ENCODE measurements around the gene NAPEPLD. TPM values are rescaled to one million over a fixed set of nuclear protein-coding genes. Genes with fewer than 3 reads are reported as not detected.
"Not testable (repeated sequence)": the region's sequence is repeated elsewhere in the genome, so short reads cannot be mapped to it uniquely, and the experiment has no call there.

NAPEPLD gene
- total RNA-seq, 4 donors from 2014 or later = 4.7 to 8.7 (median 6.1) TPM

GRCh38 chr7:103080923-103081322 is 68.0 kb downstream of the NAPEPLD start:
- 97% methylated on average over 2 of the region's 2 CpGs for WGBS
- Histone ChIP-seq H3K4me1 (peaks cover 9 to 25% (median 17%) of the 10 kb centered on the region in 4 donors), H3K9me3 (no peaks in the 10 kb centered on the region), H3K27ac (replicated peaks in 1 of 4) (no peak overlapping the region), H3K4me3 (no peak overlapping the region), H3K27me3 (no peaks in the 10 kb centered on the region), H3K36me3 (peaks cover 7 to 30% (median 21%) of the 10 kb centered on the region in 4 donors)
- DNase-seq (ENCODE audit: extremely low spot score) = no peak
- intact Hi-C loops (cut with DNase I) = no loop called here
- TF ChIP-seq POLR2A (IDR thresholded peaks at IDR 0.05; ENCODE audit: low read depth) = no peak
- TF ChIP-seq EP300 (IDR thresholded peaks at IDR 0.05) = no peak

- Histone ChIP-seq H3K27me3 (no peaks in the 10 kb centered on the region), H3K36me3 (peaks cover 5 to 19% (median 14%) of the 10 kb centered on the region in 4 donors), H3K4me1 (peaks cover 13 to 29% (median 22%) of the 10 kb centered on the region in 4 donors), H3K27ac (replicated peaks in 1 of 4) (no peak overlapping the region), H3K9me3 (no peaks in the 10 kb centered on the region), H3K4me3 (no peak overlapping the region)
- intact Hi-C loops (cut with DNase I) = no loop called here
- TF ChIP-seq EP300 (IDR thresholded peaks at IDR 0.05) (no peak), POLR2AphosphoS5 (IDR thresholded peaks at IDR 0.05) (no peak), POLR2A (IDR thresholded peaks at IDR 0.05; ENCODE audit: low read depth) (no peak), CTCF (IDR thresholded peaks at IDR 0.05) (no peak)
- 90% methylated on average over 3 of the region's 3 CpGs for WGBS
- DNase-seq (ENCODE audit: extremely low spot score) = no peak
Observed at GRCh38 chr7:103079836-103080235, 69.1 kb downstream of the NAPEPLD start.

- peaks cover 18 to 39% (median 30%) of the 10 kb centered on the region in 4 donors for H3K4me1 ChIP-seq
- H3K4me3 ChIP-seq; DNase-seq (ENCODE audit: extremely low spot score); H3K27ac ChIP-seq (replicated peaks in 1 of 4); H3K9me3 ChIP-seq; H3K36me3 ChIP-seq; H3K27me3 ChIP-seq; intact Hi-C loops (cut with DNase I): not testable (repeated sequence)
- 93% methylated on average over 6 of the region's 6 CpGs for WGBS
Observed at GRCh38 chr7:103078226-103078625, 70.7 kb downstream of the NAPEPLD start.

GRCh38 chr7:103077318-103077717 is 71.6 kb downstream of the NAPEPLD start:
- H3K4me3 ChIP-seq = no peak overlapping the region
- H3K27ac ChIP-seq (replicated peaks in 1 of 4) = no peak overlapping the region
- 100% methylated on average over 3 of the region's 3 CpGs for WGBS
- no peak for DNase-seq (ENCODE audit: extremely low spot score)
- intact Hi-C loops (cut with DNase I) = no loop called here
- no peaks in the 10 kb centered on the region for H3K9me3 ChIP-seq
- TF ChIP-seq POLR2AphosphoS5 (IDR thresholded peaks at IDR 0.05) (no peak), EP300 (IDR thresholded peaks at IDR 0.05) (no peak), POLR2A (IDR thresholded peaks at IDR 0.05; ENCODE audit: low read depth) (no peak), CTCF (IDR thresholded peaks at IDR 0.05) (no peak)
- H3K4me1 ChIP-seq = peaks cover 18 to 32% (median 30%) of the 10 kb centered on the region in 4 donors
- no peaks in the 10 kb centered on the region for H3K36me3 ChIP-seq
- no peaks in the 10 kb centered on the region for H3K27me3 ChIP-seq

GRCh38 chr7:103076764-103077163 is 72.1 kb downstream of the NAPEPLD start:
- H3K27ac ChIP-seq (replicated peaks in 1 of 4) = no peak overlapping the region
- intact Hi-C loops (cut with DNase I) = no loop called here
- no peaks in the 10 kb centered on the region for H3K27me3 ChIP-seq
- TF ChIP-seq POLR2A (IDR thresholded peaks at IDR 0.05; ENCODE audit: low read depth) (no peak), POLR2AphosphoS5 (IDR thresholded peaks at IDR 0.05) (no peak)
- H3K36me3 ChIP-seq = no peaks in the 10 kb centered on the region
- H3K4me3 ChIP-seq = no peak overlapping the region
- 96% methylated on average over 7 of the region's 7 CpGs for WGBS
- no peak for DNase-seq (ENCODE audit: extremely low spot score)
- H3K9me3 ChIP-seq = no peaks in the 10 kb centered on the region
- peaks cover 18 to 32% (median 30%) of the 10 kb centered on the region in 4 donors for H3K4me1 ChIP-seq

GRCh38 chr7:103075337-103075918 is 73.5 kb downstream of the NAPEPLD start:
- peak overlapping the region; percentile 77 to 94 (median 82) for H3K4me3 ChIP-seq
- intact Hi-C loops (cut with DNase I) = loop anchor here (2.0 kb wide), 1 partner anchor 73 kb away; the partner anchor contains the start of gene NAPEPLD

More at GRCh38 chr7:103075337-103075918, 73.5 kb downstream of the NAPEPLD start:
- peak; percentile 92 for DNase-seq (ENCODE audit: extremely low spot score)
- WGBS = 0% methylated on average over 8 of the region's 36 CpGs
- Histone ChIP-seq H3K4me1 (peaks cover 18 to 32% (median 30%) of the 10 kb centered on the region in 4 donors), H3K9me3 (no peaks in the 10 kb centered on the region), H3K36me3 (no peaks in the 10 kb centered on the region), H3K27ac (replicated peaks in 1 of 4) (peak overlapping the region; percentile 88 to 96 (median 93)), H3K27me3 (no peaks in the 10 kb centered on the region)
- TF ChIP-seq POLR2A (IDR thresholded peaks at IDR 0.05; ENCODE audit: low read depth) (no peak), CTCF (IDR thresholded peaks at IDR 0.05) (no peak), POLR2AphosphoS5 (IDR thresholded peaks at IDR 0.05) (no peak), EP300 (IDR thresholded peaks at IDR 0.05) (no peak)

Measured in esophagus muscularis mucosa (tissue), 4 donors.